GM20000 (cell line): Measurements from ENCODE around the gene AP5S1.

Experiments used
- DNase-seq: peaks from one replicate; pipeline ENCODE4 v3.0.0; 2012; ENCODE audit warnings: low spot score
- TF ChIP-seq, protein P1 (sequence below): IDR thresholded peaks from 2 replicates; pipeline ENCODE4 v1.5.1; 2012; ENCODE audit warnings: mild to moderate bottlenecking, control low read depth; ENCODE audit errors: extremely low read depth, missing control alignments

AP5S1 gene

GRCh38 chr20:3813848-3814581 lies 6.3 kb upstream of the AP5S1 start:
- TF ChIP-seq, protein P1, sequence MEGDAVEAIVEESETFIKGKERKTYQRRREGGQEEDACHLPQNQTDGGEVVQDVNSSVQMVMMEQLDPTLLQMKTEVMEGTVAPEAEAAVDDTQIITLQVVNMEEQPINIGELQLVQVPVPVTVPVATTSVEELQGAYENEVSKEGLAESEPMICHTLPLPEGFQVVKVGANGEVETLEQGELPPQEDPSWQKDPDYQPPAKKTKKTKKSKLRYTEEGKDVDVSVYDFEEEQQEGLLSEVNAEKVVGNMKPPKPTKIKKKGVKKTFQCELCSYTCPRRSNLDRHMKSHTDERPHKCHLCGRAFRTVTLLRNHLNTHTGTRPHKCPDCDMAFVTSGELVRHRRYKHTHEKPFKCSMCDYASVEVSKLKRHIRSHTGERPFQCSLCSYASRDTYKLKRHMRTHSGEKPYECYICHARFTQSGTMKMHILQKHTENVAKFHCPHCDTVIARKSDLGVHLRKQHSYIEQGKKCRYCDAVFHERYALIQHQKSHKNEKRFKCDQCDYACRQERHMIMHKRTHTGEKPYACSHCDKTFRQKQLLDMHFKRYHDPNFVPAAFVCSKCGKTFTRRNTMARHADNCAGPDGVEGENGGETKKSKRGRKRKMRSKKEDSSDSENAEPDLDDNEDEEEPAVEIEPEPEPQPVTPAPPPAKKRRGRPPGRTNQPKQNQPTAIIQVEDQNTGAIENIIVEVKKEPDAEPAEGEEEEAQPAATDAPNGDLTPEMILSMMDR, result no peak
- no peak for DNase-seq

DNA sequence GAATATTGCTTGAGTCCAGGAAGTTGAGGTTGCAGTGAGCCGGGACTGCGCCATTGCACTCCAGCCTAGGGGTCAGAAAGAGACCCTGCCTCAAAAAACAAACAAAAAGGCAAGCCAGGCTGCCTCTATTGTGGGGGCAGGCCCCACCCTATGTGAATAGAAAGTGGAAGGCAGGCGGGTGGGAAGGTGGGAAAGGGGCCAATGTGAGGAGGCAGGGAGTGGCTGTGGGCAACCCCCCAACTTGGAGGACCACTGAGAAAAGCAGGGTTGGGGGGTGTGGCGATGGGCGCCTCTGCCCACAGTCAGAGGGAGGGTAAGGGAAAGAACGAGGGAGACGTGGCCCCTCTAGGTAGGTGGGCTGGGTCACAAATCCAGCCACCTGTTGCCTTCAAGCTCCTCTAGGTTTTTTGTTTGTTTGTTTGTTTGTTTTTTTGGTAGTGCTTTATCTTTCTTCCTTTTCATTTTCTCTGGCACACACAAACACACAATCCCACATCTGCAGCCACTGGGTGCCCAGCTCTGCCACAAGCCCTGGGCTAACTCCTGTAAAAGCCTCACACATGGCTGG lies 5.3 kb upstream of the AP5S1 start:
- TF ChIP-seq, protein P1, result no peak
- DNase-seq, result no peak

DNA sequence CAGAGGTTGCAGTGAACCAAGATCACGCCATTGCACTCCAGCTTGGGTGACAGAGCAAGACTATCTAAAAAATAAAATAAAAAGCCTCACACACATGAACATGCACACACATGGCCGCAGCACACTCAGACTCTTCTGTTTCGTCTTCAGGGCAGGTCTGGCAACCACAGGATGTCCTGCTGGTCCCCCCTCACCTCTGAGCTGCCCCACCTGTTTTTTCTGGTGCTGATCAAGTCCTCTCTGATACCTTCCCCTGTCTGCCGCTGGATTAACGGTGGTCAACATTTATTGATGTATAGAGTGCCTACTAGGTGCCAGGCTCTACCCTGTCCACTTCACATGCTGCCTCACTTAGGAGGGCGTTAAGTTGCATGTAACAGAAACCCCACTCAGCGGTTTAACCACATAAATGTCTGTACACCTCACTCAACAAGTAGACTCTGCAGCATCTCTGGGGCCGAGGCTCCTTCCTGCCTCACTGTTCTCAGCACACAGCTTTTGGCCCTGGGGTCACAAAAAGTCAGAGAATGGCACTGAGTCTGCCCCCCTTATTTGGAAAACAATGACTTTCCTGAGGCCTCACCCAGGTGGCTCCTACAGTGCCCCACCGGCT lies 4.5 kb upstream of the AP5S1 start:
- DNase-seq, result no peak
- TF ChIP-seq, protein P1, result no peak

- TF ChIP-seq, protein P1, result peak; percentile 36
- peak; percentile 70 for DNase-seq
These were observed 1.9 kb upstream of the AP5S1 start for GRCh38 chr20:3818155-3819151.

DNA sequence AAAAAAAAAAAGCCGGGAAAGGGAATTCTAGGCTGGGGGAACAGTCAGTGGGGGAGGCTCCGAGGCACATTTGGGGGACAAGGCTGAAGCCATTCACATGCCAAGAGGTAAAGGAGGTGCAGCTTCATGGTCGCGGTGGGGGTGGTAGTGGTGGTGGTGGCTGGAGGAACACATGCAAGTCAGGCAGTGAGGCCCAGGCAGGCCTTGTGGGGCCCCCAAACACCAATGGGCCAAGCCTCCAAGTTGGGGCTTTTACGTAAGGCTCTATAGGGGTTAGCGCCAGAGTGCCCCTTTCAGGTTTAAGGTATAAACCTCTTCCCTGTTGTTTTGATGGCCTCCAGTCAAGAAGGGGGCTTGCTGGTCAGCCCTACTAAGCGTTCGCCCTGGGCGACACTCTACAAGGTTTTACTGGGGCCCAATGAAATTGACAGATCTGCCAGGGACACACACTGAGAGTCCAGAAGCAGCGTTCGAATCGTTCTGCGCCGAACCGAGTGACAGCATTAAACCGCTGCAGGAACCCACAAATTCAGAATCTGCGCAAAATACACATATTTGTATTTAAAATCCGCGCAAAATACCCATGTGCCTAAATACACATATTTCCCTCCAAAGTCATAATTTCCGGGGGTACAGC lies 818 bp upstream of the AP5S1 start:
- TF ChIP-seq, protein P1, result no peak
- DNase-seq, result no peak

DNA sequence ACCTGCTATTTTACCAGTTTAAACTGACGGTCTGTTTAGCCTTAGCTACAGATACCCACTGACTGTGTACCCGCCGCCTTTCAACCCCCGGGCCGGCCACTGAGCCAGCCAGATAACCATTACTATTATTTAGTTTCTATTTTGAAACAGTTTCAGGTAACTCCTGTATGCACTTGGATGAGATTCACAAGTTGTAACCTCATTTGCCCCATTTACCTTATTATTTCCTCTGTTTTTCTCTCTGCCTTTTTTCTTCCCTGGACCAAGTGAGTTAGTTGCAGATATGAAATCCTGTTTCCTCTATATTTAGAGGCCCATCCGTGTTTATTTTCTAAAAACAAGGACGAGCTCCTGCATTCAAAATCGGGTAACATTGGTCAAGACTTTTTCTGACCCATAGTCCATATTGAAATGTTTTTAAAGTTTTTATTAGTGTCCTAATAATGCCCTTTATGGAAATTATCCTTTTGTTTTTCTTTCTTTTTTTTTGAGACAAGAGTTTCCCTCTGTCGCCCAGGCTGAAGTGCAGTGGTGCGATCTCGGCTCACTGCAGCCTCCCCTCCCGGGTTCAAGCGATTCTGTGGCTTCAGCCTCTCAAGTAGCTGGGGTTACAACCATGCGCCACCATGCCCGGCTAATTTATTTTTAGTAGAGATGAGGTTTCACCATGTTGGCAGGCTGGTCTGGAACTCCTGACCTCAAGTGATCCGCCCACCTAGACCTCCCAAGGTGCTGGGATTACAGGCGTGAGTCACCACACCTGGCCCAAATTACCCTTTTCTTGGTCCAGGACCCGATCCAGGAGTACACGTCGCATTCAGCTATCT lies 767 bp downstream of the AP5S1 start:
- TF ChIP-seq, protein P1, result no peak
- DNase-seq, result no peak
